ENCODE measurements around the gene LINGO3.
A peak's percentile ranks its signal among the peaks of the same experiment; 100 is the strongest.

LINGO3 gene

DNA sequence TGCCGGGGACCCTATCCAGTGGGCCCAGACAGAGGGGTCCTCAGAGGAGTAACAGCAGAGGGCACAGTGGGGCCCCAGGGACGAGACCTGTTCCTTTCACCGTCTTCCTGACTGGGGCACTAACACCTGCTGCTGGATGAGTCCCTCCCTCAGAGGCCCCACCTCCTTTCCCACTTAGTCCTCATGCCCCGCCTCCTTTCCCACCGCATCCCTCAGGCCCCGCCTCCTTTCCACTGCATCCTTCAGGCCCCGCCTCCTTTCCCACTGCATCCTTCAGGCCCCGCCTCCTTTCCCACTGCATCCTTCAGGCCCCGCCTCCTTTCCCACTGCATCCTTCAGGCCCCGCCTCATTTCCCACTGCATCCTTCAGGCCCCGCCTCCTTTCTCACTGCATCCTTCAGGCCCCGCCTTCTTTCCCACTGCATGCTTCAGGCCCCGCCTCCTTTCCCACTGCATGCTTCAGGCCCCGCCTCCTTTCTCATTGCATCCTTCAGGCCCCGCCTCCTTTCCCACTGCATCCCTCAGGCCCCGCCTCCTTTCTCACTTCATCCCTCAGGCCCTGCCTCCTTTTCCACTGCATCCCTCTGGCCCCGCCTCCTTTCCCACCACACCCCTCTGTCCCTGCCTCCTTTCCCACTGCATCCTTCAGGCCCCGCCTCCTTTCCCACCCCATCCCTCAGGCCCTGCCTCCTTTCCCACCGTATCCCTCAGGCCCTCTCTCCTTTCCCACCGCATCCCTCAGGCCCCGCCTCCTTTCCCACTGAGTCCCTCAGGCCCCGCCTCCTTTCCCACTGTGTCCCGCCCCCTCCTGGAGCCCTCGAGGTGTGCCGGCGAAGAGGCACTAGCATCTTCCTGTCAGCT is 27.3 kb upstream of the LINGO3 start:
- no peaks in the 10 kb centered on the region; the same call in 1 of the 2 replicates for H3K9me3 ChIP-seq (ENCODE audit: control insufficient read depth, insufficient read depth, low read length)
- no peaks in the 10 kb centered on the region for H3K36me3 ChIP-seq (ENCODE audit: insufficient read depth, low read length)
- no peak overlapping the region for H3K9ac ChIP-seq (ENCODE audit: low read depth, low read length)
- H3K4me1 ChIP-seq (ENCODE audit: insufficient read depth, low read length) = peaks cover 9% of the 10 kb centered on the region

DNA sequence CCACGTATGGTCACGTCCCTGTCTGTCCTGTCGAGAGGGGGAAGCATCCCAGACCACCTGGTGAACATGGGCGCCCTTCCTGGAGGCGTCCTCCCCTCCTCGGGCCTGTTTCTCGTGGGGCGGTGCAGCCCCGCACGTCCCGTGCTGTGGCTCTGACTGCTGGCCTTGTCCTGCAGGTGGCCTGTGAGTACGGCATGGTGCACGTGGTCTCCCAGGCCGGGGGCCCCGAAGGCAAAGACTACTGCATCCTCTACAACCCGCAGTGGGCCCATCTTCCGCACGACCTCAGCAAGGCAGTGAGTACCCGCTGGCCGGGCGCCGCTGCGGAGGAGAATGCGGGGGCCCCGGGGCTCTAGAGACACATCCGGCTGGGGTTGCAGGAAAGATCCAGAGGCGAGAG is 26.5 kb upstream of the LINGO3 start:
- Histone ChIP-seq H3K4me1 (ENCODE audit: insufficient read depth, low read length) (peaks cover 9% of the 10 kb centered on the region), H3K36me3 (ENCODE audit: insufficient read depth, low read length) (no peaks in the 10 kb centered on the region), H3K9me3 (ENCODE audit: control insufficient read depth, insufficient read depth, low read length) (no peaks in the 10 kb centered on the region; the same call in 1 of the 2 replicates)

GRCh38 chr19:2333807-2334211 is 25.9 kb upstream of the LINGO3 start:
- H3K9me3 ChIP-seq (ENCODE audit: control insufficient read depth, insufficient read depth, low read length) = no peaks in the 10 kb centered on the region; the same call in 1 of the 2 replicates
- no peaks in the 10 kb centered on the region for H3K36me3 ChIP-seq (ENCODE audit: insufficient read depth, low read length)
- H3K4me1 ChIP-seq (ENCODE audit: insufficient read depth, low read length) = peaks cover 9% of the 10 kb centered on the region
- H3K9ac ChIP-seq (ENCODE audit: low read depth, low read length) = no peak overlapping the region

More for the DNA sequence above, 26.5 kb upstream of the LINGO3 start:
- H3K9ac ChIP-seq (ENCODE audit: low read depth, low read length) = no peak overlapping the region

DNA sequence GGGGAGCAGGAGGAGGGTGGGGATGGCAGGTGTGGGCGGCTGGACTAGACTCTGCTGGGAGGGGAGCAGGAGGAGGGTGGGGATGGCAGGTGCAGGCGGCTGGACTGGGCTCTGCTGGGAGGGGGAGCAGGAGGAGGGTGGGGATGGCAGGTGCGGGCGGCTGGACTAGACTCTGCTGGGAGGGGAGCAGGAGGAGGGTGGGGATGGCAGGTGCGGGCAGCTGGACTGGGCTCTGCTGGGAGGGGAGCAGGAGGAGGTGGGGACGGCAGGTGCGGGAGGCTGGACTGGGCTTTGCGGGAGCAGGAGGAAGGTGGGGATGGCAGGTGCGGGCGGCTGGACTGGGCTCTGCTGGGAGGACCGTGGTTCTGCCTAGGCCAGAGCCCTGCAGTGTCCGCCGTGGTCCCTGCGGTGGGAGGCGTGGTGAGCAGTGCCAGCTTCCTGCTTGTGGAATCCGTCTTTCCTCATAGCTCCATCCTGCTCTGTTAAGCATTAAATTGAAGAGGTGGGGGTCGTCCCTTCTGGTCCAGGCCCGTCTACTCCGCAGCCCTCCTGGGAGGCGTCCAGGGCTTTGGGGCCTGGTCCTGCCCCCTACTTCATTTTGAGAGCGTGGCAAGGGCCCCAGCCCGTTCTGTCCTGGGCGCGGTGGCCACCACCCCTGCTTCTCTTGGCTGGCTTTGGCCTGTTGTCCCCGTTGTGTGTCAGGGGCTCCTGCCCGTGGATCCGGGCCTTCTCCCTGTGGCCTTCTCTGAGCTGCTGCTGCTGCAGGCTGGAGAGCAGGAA is 25.3 kb upstream of the LINGO3 start:
- Histone ChIP-seq H3K9ac (ENCODE audit: low read depth, low read length) (no peak overlapping the region), H3K4me1 (ENCODE audit: insufficient read depth, low read length) (peaks cover 9% of the 10 kb centered on the region), H3K9me3 (ENCODE audit: control insufficient read depth, insufficient read depth, low read length) (no peaks in the 10 kb centered on the region; the same call in 1 of the 2 replicates), H3K36me3 (ENCODE audit: insufficient read depth, low read length) (no peaks in the 10 kb centered on the region)

DNA sequence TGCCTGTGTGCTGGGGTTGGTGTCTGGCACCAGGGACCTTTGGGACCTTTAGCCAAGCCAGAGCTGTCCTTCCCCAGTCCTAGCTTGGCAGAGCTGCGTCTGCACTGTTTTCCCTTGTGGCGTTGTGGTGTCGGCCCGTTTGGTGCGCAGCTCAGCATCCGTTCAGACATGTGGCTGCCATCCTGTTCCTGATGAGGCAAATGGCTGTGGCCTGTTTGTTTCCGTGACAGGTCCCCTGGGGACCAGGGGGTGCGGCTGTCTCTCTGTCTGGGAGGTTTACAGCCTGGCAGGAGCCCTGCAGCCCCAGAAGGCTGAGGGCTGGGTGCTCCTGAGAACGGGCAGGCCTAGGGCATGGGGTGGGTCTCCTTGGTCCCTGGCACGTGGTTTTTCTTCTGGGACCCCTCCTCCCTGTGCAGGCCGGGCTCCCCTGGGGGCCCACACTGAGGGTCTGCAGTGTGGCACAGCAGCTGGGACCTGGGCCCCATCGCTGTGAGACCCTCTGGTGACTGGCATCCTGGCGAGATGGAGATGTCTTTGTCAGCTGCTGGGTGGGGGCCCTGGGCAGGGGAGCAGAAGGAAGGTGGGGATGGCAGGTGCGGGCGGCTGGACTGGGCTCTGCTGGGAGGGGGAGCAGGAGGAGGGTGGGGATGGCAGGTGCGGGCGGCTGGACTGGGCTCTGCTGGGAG is 24.5 kb upstream of the LINGO3 start:
- Histone ChIP-seq H3K9me3 (ENCODE audit: control insufficient read depth, insufficient read depth, low read length) (no peaks in the 10 kb centered on the region; the same call in 1 of the 2 replicates), H3K36me3 (ENCODE audit: insufficient read depth, low read length) (no peaks in the 10 kb centered on the region), H3K9ac (ENCODE audit: low read depth, low read length) (no peak overlapping the region), H3K4me1 (ENCODE audit: insufficient read depth, low read length) (peaks cover 9% of the 10 kb centered on the region)

DNA sequence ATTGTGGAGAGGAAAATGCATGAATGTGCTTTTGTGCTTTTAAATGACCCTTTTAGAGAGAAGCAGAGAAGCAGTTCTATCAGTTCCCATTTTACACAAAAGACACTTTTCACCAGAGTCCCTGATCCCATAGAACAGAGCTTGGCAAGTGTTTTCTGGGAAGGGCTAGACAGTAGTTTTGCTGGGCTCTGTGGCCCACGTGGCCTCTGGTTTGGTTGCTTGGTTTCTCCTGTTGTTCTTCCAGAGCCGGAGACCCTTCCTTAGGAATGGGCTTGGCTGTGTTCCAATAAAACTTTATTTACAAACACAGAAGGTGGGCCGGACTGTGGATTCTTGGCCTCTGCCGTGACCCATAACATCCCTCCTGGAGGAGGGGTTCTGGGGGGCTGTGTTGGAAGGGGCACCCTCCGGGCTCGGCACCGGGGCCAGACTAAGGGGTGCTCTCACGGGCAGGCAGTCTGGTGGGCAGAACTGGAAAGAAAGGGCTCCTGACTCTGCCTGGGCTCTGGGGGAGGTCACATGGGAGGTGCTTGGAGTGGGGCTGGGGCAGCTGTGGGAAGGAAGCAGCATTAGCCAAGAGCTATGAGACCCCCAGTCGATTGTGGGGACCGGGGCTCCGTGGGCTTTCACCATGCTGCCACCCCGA is 23.8 kb upstream of the LINGO3 start:
- no peaks in the 10 kb centered on the region for H3K36me3 ChIP-seq (ENCODE audit: insufficient read depth, low read length)
- H3K4me1 ChIP-seq (ENCODE audit: insufficient read depth, low read length) = peaks cover 9% of the 10 kb centered on the region
- H3K9ac ChIP-seq (ENCODE audit: low read depth, low read length) = no peak overlapping the region
- no peaks in the 10 kb centered on the region; the same call in 1 of the 2 replicates for H3K9me3 ChIP-seq (ENCODE audit: control insufficient read depth, insufficient read depth, low read length)

DNA sequence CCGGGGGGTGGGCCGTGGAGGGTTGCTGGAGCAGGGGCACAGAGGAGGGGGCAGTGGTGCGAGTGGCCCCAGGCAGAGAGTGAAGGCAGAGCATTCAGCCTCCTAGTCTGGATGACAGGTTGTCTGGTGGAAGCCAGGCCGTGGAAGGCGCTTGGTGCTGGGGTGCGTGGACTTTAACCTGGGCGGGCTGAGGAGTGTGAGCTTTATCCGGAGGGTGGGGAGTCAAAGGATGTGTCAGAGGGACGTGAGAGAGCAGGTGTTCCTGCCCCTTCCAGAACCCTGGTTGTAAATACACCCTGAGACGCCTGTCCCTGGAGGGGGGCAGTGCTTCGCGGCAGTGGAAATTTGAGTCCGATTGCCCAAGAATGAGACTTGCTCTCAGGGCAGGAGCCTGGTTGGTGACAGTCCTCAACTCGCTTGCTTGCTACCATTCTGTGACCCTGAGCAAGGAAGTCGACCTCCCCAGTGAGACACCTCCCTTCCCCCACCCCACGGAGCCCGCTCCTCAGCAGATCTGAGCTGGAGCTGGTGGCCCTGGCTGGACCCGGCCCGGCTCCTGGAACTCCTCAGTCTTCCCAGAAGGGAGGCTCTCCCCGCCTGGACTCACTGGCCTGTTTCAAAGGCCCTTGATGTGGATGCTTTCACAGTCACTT is 22.8 kb upstream of the LINGO3 start:
- H3K4me1 ChIP-seq (ENCODE audit: insufficient read depth, low read length) = peaks cover 9% of the 10 kb centered on the region

DNA sequence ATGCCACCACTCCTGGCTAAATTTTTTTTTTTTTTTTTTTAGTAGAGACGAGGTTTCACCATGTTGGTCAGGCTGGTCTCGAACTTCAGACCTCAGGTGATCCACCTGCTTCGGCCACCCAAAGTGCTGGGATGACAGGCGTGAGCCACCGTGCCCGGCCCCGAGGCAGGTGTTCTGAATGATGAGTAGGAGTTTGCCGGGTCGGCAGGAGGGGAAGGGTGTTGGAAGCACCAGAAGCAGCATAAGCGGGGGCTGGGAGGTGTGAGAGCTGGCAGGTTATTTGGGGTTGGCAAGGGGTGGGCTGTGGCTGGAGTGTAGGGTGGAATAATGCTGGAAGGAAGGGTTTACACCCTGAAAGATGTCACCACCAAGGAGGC is 22.3 kb upstream of the LINGO3 start:
- Histone ChIP-seq H3K36me3 (ENCODE audit: insufficient read depth, low read length) (no peaks in the 10 kb centered on the region), H3K4me1 (ENCODE audit: insufficient read depth, low read length) (peaks cover 9% of the 10 kb centered on the region), H3K9me3 (ENCODE audit: control insufficient read depth, insufficient read depth, low read length) (no peaks in the 10 kb centered on the region; the same call in 1 of the 2 replicates), H3K9ac (ENCODE audit: low read depth, low read length) (no peak overlapping the region)

More for the DNA sequence above, 22.8 kb upstream of the LINGO3 start:
- H3K9ac ChIP-seq (ENCODE audit: low read depth, low read length) = no peak overlapping the region
- no peaks in the 10 kb centered on the region for H3K36me3 ChIP-seq (ENCODE audit: insufficient read depth, low read length)
- no peaks in the 10 kb centered on the region; the same call in 1 of the 2 replicates for H3K9me3 ChIP-seq (ENCODE audit: control insufficient read depth, insufficient read depth, low read length)

GRCh38 chr19:2329501-2329916 is 21.6 kb upstream of the LINGO3 start:
- peak overlapping the region; percentile 98; the same call in 1 of the 2 replicates for H3K9ac ChIP-seq (ENCODE audit: low read depth, low read length)
- no peaks in the 10 kb centered on the region for H3K36me3 ChIP-seq (ENCODE audit: insufficient read depth, low read length)
- H3K9me3 ChIP-seq (ENCODE audit: control insufficient read depth, insufficient read depth, low read length) = no peaks in the 10 kb centered on the region
- peaks cover 9% of the 10 kb centered on the region for H3K4me1 ChIP-seq (ENCODE audit: insufficient read depth, low read length)

DNA sequence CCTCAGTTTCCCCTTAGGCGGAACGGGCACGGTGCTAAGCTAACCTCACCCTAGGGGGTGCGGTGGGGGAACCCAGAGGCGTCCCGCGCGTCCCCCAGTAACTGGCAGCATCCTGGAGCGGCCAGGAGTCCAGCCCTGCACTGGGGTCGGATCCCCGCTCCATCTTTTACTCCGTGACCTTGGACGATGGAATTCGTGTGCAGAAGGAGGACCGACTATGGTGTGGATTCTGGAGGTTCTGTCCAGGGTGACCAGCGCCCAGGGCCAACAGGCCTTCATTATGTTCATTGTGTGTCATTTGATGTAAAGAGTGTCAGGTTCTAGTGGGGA is 21.2 kb upstream of the LINGO3 start:
- H3K9me3 ChIP-seq (ENCODE audit: control insufficient read depth, insufficient read depth, low read length) = no peaks in the 10 kb centered on the region
- peak overlapping the region; percentile 98 for H3K9ac ChIP-seq (ENCODE audit: low read depth, low read length)
- H3K4me1 ChIP-seq (ENCODE audit: insufficient read depth, low read length) = peaks cover 9% of the 10 kb centered on the region
- no peaks in the 10 kb centered on the region for H3K36me3 ChIP-seq (ENCODE audit: insufficient read depth, low read length)

- Histone ChIP-seq H3K9me3 (ENCODE audit: control insufficient read depth, insufficient read depth, low read length) (no peaks in the 10 kb centered on the region), H3K36me3 (ENCODE audit: insufficient read depth, low read length) (no peaks in the 10 kb centered on the region), H3K9ac (ENCODE audit: low read depth, low read length) (peak within 1 kb of the TSS; percentile 98), H3K4me1 (ENCODE audit: insufficient read depth, low read length) (peaks cover 9% of the 10 kb centered on the region)
These were observed 20.6 kb upstream of the LINGO3 start, which contains the start of the genes LSM7 and SPPL2B for GRCh38 chr19:2328401-2329148. LSM7 (minus strand) TSS chr19:2328586; CDS start chr19:2328566, 20 bp downstream. SPPL2B (plus strand) TSS chr19:2328684; CDS start chr19:2328710, 26 bp downstream.

GRCh38 chr19:2327773-2328400 is 19.9 kb upstream of the LINGO3 start:
- peak overlapping the region; percentile 98 for H3K9ac ChIP-seq (ENCODE audit: low read depth, low read length)
- H3K4me1 ChIP-seq (ENCODE audit: insufficient read depth, low read length) = peaks cover 9% of the 10 kb centered on the region
- no peaks in the 10 kb centered on the region for H3K9me3 ChIP-seq (ENCODE audit: control insufficient read depth, insufficient read depth, low read length)
- H3K36me3 ChIP-seq (ENCODE audit: insufficient read depth, low read length) = no peaks in the 10 kb centered on the region
